ENCODE data around the gene NDUFA6. TPM values are rescaled to one million over a fixed set of nuclear protein-coding genes. Genes with fewer than 3 reads are reported as not detected.

Gene NDUFA6
- total RNA-seq, 1 experiment from 2014 or later, result 112 TPM

DNA sequence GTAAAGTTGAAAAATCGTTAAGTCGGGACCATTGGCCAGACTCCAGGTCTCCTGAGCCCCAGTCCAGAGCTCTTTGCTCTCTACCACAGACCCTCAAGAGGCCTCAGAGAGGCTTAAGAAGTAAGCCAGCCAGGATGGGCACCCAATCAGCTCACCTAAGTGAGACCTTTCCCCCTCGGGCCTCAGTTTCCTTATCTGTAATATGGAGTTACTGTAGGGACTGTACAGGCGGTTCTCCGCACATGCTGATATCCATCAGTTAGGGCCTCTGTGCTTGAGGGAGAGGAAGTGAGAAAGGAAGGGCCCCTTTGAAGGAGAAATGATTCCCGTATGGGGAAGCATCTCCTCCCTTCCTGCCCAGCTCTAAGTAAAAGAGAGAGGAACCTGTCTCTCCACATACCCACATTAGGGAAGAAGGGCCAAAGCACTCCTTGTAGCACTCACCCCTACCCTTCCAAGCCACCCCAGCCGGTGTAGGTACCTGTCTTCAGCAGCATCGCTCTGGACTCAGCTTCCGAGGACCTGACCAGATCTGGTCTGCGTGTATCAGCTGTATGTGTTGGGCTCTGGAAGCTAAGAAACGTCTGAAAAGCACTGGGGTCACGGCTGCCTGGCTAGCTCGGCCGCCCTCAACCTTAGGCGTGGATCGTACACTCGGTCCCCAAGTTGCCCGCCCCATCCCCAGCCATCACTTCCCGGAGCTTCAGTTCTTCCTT lies 20.6 kb downstream of the NDUFA6 start:
- DNase-seq, result no peak
- Histone ChIP-seq H3K27ac (peak overlapping the region; percentile 49; the same call in 1 of the 2 replicates), H3K4me3 (peak overlapping the region; percentile 60), H3K9me3 (replicated peaks) (no peaks in the 10 kb centered on the region), H3K4me1 (no peaks in the 10 kb centered on the region), H3K36me3 (no peaks in the 10 kb centered on the region), H3K27me3 (no peaks in the 10 kb centered on the region)

DNA sequence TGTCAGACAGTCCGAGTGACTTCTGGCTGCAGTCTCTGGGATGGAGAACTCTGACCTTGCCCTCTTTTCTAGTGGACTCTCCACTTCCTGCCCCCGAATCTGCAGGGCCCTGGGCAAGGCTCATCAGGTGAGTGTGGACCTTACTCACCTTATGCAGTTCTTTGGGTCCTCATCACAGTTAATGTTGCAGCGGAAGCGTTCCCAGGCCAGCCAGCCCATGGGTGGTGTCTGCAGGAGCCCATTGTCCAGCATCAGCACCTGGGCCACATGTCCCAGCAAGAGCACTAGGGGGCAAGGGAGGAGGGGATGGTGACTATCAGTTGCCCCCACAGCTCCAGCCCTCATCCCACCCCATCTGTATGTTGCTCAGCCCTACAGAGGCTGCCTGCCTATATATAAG lies 22.3 kb downstream of the NDUFA6 start:
- no peaks in the 10 kb centered on the region for H3K27me3 ChIP-seq
- H3K36me3 ChIP-seq, result no peaks in the 10 kb centered on the region
- DNase-seq, result no peak
- H3K27ac ChIP-seq, result no peak overlapping the region
- no peak overlapping the region for H3K4me3 ChIP-seq
- no peaks in the 10 kb centered on the region for H3K4me1 ChIP-seq
- H3K9me3 ChIP-seq (replicated peaks), result no peaks in the 10 kb centered on the region

DNA sequence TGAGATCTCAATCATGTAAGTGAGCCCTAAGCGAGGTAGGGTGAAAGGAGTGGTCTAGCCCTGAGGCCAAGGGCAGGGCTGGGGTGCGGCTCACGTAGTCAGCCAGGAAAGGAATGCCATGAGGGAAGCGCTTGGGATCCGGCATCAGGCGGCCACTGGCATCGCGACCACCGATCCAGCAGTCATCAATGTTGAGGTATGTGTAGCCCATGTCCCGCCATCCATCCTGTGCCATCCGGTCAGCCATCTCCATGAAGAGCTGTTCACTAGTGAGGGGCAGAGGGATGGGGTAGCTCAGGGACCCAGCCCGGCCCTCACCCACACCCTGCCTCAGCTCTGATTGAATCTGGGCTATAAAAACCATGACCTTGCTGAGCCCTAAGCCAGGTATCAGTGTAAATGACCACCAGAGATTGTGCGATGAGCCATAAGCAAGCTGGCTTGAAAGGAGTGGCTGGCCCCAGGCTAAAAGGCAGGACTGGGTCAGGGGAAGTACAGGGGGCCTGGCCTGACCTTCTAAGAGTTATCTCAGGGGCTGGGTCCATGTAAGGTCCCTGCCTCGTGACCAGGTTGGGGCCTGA lies 22.8 kb downstream of the NDUFA6 start:
- no peak overlapping the region for H3K27ac ChIP-seq
- no peaks in the 10 kb centered on the region for H3K27me3 ChIP-seq
- H3K9me3 ChIP-seq (replicated peaks), result no peaks in the 10 kb centered on the region
- no peak overlapping the region for H3K4me3 ChIP-seq
- no peaks in the 10 kb centered on the region for H3K4me1 ChIP-seq
- no peak for DNase-seq
- H3K36me3 ChIP-seq, result no peaks in the 10 kb centered on the region

DNA sequence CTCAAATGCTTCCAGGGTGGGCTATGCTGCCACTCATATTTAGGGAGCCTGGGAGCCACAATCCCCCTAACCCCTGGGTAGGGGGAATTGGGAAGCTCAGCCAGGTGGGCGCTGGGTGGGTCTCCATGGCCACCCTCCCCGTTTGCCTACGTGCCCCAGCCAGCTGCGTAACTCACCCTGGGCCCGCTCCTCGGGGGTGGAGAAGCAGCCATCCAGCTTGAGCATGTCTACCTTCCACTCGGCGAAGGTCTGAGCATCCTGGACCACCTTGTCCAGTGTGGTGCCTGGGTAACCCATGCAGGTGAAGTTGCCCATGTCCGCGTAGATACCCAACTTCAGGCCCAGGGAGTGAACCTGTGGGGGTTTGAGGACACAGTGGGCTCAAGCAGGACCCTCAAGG lies 23.6 kb downstream of the NDUFA6 start:
- Histone ChIP-seq H3K4me3 (no peak overlapping the region), H3K36me3 (no peaks in the 10 kb centered on the region), H3K9me3 (replicated peaks) (no peaks in the 10 kb centered on the region), H3K27ac (no peak overlapping the region), H3K4me1 (no peaks in the 10 kb centered on the region), H3K27me3 (no peaks in the 10 kb centered on the region)
- DNase-seq, result no peak

DNA sequence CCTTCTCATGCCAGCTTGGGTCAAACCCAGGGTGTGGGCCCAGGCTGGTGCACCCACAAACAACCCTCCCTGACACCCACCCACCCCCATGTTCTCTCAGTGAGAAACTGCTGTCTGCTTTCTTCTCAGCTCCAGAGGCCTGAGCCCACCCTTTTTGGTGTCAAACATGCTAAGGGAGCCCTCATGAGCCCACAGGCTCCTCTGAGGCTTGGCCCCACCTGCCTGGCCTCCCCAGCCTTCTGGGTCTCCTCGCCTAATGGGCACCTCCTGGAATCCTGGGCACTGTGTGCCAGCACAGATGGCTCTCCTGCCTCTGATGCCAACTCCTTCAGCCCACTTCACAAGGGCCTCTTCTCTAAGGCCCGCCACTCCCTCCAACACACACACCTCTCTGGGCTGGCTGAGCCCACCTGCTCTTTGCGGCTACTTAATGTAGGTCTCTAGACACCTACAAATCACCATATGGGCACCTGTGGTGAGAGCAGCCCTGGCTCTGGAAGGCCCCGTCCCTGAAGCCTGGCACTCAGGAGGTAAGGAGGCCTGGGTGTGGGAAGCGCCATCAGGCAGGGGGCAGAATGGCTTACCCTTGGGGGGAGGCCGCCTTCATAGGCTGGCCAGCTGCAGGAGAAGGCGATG lies 24.3 kb downstream of the NDUFA6 start:
- no peak for DNase-seq
- Histone ChIP-seq H3K9me3 (replicated peaks) (no peaks in the 10 kb centered on the region), H3K4me3 (no peak overlapping the region), H3K27me3 (no peaks in the 10 kb centered on the region), H3K27ac (no peak overlapping the region), H3K4me1 (no peaks in the 10 kb centered on the region), H3K36me3 (no peaks in the 10 kb centered on the region)

DNA sequence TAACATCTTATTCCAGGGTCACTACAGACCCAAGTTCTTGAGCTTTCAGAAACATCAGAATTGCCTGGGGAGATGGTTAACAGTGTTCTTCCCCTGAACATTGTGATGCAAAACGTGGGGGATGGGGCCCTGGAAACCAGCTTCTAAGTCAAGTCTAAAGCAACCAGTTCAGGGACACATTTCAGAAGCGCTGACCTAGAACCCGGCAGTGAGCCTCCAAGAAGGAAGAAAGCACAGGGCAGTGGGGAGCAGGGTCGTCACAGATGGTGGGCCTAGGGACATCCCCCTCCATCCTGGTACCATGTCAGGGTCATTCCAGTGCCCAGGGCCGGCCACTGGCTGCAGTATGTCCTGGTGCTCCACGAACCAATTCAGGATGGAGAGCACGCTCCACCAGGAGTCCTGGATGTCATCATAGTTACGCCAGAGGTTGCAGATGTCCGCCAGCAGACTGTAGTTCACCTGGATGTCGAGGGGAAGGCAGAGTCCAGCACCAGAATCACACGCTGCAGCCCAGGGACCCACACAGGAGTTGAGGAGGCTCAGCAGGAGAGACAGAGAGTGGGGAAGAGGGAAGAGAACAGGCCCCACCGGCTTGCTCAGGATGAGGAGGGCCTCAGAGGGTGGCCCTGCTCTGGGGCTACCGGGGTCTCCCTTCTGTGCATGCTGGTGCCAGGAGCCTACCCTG lies 25.0 kb downstream of the NDUFA6 start:
- Histone ChIP-seq H3K36me3 (no peaks in the 10 kb centered on the region), H3K27me3 (no peaks in the 10 kb centered on the region), H3K4me3 (no peak overlapping the region), H3K9me3 (replicated peaks) (no peaks in the 10 kb centered on the region), H3K27ac (no peak overlapping the region), H3K4me1 (no peaks in the 10 kb centered on the region)
- no peak for DNase-seq

DNA sequence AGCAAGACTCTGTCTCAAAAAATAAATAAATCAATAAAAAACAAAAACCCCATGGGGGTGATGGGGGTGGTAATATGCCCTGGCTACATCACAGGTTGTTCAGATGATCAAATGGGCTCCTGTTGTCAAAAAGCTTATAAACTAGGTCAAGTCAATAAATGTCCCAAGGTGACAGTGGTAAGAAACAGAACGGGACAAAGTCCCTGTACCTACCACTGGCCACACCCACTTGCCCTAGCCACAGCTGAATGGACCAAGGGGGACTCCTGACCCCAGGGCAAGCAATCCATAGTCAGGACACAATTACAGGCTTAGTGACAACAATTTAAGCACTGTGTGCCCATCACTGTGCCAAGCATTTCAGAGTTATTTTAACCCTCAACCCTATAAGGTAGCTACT lies 25.9 kb downstream of the NDUFA6 start:
- no peaks in the 10 kb centered on the region for H3K36me3 ChIP-seq

DNA sequence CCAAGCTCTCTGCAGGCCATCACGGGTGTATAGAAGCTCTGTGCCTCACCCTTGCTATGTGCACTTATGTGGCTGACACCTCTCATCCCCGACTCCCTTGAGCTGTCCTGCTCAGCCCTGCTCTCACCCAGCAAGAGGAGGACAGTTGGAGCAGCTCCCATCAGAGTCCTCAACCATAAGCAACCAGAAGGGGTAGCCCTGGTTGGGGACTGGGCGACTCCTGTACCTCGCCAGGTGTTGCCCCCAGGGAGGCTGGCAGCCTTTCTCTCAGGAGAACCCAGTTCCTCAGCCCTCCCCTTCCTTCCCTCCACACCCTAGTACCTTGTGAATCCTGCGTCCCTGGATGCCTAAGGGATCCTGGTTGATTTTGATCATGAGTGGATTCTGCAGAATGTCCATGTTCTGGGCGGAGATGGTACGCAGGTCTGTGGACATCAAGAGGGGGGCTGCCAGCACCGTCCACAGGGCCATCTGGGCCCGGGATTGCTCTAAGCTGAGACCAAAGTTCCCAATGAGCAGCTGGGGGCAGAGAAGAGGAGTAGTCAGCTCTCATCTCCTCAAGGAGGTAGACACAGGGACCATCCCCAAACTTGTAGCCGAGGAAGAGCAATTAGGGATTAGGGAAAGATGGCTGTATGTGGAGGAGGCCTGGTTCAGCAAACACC lies 27.9 kb downstream of the NDUFA6 start:
- Histone ChIP-seq H3K9me3 (replicated peaks) (no peaks in the 10 kb centered on the region), H3K36me3 (no peaks in the 10 kb centered on the region), H3K4me1 (no peaks in the 10 kb centered on the region), H3K27me3 (no peaks in the 10 kb centered on the region), H3K27ac (no peak overlapping the region), H3K4me3 (no peak overlapping the region)
- no peak for DNase-seq

More for the DNA sequence above, 25.9 kb downstream of the NDUFA6 start:
- H3K4me3 ChIP-seq, result no peak overlapping the region
- no peaks in the 10 kb centered on the region for H3K27me3 ChIP-seq
- H3K9me3 ChIP-seq (replicated peaks), result no peaks in the 10 kb centered on the region
- H3K4me1 ChIP-seq, result no peaks in the 10 kb centered on the region
- no peak overlapping the region for H3K27ac ChIP-seq
- DNase-seq, result no peak

DNA sequence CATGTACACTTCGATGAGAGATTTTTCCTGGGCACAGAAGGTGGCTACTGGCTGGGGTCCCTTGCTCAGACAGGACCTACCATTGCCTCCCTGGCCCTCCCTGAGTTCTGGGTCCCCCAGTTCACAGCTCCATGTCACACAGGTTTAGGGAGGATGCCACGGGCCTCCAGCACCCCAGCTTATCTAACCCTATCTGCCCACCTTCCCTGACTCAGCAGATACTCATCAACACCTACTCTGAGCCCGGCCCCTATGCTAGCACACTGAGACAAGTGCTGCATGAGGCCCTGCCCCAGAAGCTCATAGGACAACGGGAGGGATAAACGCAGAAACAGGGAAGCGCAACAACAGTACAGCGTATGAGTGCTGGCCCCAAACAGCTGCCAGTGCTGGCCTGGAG lies 29.5 kb downstream of the NDUFA6 start:
- Histone ChIP-seq H3K4me3 (no peak overlapping the region), H3K27me3 (no peaks in the 10 kb centered on the region), H3K4me1 (no peaks in the 10 kb centered on the region), H3K36me3 (no peaks in the 10 kb centered on the region), H3K9me3 (replicated peaks) (peaks cover 11% of the 10 kb centered on the region; the same call in 1 of the 2 replicates), H3K27ac (no peak overlapping the region)
- DNase-seq, result no peak

DNA sequence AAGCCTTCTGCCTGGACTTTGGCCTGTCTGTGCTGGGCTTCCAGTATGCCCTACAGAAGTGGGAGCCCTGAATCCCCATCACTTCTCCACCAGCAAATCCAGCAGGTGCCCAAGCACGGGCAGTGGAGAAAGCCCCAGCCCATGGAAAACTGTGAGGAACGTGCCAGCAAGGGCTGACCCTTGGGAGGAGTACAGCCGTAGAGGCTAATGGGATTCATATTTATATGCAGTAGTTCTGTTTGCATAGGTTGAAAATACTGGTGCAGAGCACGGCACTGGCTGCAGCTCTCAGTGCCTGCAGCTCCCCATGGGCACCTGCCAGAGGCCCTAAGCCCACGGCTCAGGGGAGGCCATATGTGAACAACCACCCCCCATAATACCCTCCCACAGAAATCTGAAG lies 30.1 kb downstream of the NDUFA6 start:
- no peak for DNase-seq
- H3K36me3 ChIP-seq, result no peaks in the 10 kb centered on the region

DNA sequence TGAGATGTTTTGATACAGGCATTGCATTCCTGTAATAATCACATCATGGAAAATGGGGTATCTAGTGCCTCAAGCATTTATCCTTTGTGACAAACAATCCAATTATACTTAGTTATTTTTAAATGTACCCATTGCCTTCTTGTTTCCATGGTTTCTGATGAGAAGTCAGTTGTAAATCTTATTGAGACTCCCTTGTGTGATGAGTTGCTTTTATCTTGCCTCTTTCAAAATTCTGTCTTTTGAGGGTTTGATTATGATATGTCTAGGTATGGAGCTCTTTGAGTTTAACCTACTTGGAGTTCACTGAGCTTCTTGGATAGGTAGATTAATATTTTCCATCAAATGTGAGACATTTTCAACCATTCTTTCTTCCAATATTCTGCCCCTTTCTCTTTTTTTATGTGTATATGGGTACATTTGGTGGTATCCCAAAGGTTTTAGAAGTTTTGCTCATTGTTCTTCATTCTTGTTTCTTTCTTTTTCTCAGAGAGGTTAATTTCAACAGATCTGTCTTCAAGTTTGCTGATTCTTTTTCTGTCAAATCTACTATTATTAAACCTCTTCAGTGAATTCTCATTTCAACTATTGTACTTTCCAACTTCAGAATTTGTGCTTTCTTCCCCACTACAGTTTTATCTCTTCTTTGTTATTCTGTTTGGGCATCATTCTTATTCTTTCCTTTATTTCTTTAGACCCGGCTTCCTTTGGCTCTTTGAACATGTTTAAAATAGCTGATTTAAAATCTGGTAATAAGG lies 33.6 kb downstream of the NDUFA6 start:
- H3K27ac ChIP-seq, result no peak overlapping the region
- H3K4me1 ChIP-seq, result no peaks in the 10 kb centered on the region
- H3K4me3 ChIP-seq, result no peak overlapping the region
- H3K27me3 ChIP-seq, result no peaks in the 10 kb centered on the region
- DNase-seq, result no peak
- H3K9me3 ChIP-seq (replicated peaks), result peaks cover 11% of the 10 kb centered on the region; the same call in 1 of the 2 replicates
- H3K36me3 ChIP-seq, result no peaks in the 10 kb centered on the region

More for the DNA sequence above, 30.1 kb downstream of the NDUFA6 start:
- no peak overlapping the region for H3K4me3 ChIP-seq
- H3K4me1 ChIP-seq, result no peaks in the 10 kb centered on the region
- no peak overlapping the region for H3K27ac ChIP-seq
- H3K27me3 ChIP-seq, result no peaks in the 10 kb centered on the region
- H3K9me3 ChIP-seq (replicated peaks), result peaks cover 11% of the 10 kb centered on the region; the same call in 1 of the 2 replicates

DNA sequence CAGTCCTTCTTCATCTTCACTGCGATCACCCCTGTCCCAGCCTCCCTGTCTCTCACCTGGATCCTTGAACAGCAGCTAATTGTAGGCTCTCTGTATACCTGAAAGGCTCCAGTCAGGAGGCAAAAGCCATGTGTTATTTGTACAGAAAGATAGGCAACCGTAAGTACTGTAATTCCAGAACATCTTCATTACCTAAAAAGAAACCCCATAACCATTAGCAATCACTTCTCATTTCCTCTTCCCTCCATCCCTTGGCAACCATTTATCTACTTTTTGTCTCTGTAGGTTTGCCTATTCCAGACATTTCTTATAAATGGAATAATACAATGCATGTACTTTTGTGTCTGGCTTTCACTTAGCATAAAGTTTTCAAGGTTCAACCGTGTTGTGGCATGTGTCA lies 37.8 kb downstream of the NDUFA6 start:
- no peak overlapping the region for H3K4me3 ChIP-seq
- no peaks in the 10 kb centered on the region for H3K4me1 ChIP-seq
- no peak overlapping the region for H3K27ac ChIP-seq
- H3K27me3 ChIP-seq, result no peaks in the 10 kb centered on the region
- H3K36me3 ChIP-seq, result no peaks in the 10 kb centered on the region
- DNase-seq, result no peak
- peaks cover 11% of the 10 kb centered on the region; the same call in 1 of the 2 replicates for H3K9me3 ChIP-seq (replicated peaks)

DNA sequence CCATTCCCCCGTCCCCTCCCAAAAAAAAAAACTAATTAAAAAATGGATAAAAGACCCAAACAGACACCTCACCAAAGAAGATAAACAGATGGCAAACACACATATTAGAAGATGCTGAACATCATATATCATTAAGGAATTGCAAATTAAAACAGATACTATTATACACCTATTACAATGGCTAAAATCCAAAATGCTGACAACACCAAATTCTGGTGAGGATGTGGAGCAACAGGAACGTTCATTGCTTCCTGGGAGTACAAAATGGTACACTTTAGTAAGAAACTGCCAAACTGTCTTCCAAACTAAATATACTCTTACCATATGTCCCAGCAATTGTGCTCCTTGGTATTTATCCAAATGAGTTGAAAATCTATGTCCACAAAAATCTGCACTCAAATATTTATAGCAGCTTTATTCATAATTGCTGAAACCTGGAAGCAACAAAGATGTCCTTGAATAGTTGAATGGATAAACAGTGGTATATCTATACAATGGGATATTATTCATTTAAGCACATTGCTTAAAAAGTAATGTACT lies 39.9 kb downstream of the NDUFA6 start:
- no peak overlapping the region for H3K27ac ChIP-seq
- H3K4me1 ChIP-seq, result no peaks in the 10 kb centered on the region
- no peak for DNase-seq
- H3K9me3 ChIP-seq (replicated peaks), result no peaks in the 10 kb centered on the region
- no peaks in the 10 kb centered on the region for H3K27me3 ChIP-seq
- no peak overlapping the region for H3K4me3 ChIP-seq
- H3K36me3 ChIP-seq, result no peaks in the 10 kb centered on the region

DNA sequence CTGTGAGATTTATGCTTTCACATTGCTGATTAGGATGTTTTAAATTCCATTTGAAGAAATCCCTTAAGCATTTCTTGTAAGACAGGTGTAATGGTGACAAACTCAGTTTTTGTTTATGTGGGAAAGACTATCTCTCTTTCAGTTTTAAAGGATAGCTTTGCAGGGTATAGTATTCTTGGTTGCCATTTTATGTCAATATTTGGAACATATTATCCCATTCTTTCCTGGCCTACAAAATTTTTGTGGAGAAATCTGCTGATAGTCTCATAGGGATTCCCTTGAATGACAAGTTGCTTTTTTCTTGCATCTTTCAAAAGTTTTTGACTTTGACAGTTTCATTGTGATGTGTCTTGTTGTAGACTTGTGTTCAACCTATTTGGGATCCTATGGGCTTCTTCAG lies 48.8 kb downstream of the NDUFA6 start:
- Histone ChIP-seq H3K36me3 (no peaks in the 10 kb centered on the region), H3K27me3 (no peaks in the 10 kb centered on the region), H3K4me3 (no peak overlapping the region), H3K27ac (no peak overlapping the region), H3K9me3 (replicated peaks) (peaks cover 4% of the 10 kb centered on the region; the same call in 1 of the 2 replicates), H3K4me1 (no peaks in the 10 kb centered on the region)
- DNase-seq, result no peak
